ENCODE measurements around the gene MYO3B. TPM values are rescaled to one million over a fixed set of nuclear protein-coding genes. Genes with fewer than 3 reads are reported as not detected.

The MYO3B gene
- total RNA-seq, 1 experiment from 2014 or later = 0.04 TPM

GRCh38 chr2:170500104-170500503 is 322.2 kb downstream of the MYO3B start:
- Histone ChIP-seq H3K36me3 (no peaks in the 10 kb centered on the region), H3K27ac (no peak overlapping the region), H3K4me3 (no peak overlapping the region), H3K9me3 (replicated peaks) (no peaks in the 10 kb centered on the region), H3K4me1 (peaks cover 22% of the 10 kb centered on the region), H3K27me3 (no peaks in the 10 kb centered on the region)
- DNase-seq = no peak

- no peaks in the 10 kb centered on the region for H3K9me3 ChIP-seq (replicated peaks)
- peak in 1 of 2 experiments; percentile 34 for DNase-seq
- no peak overlapping the region for H3K27ac ChIP-seq
- H3K4me1 ChIP-seq = peaks cover 27% of the 10 kb centered on the region
- H3K36me3 ChIP-seq = no peaks in the 10 kb centered on the region
- no peaks in the 10 kb centered on the region for H3K27me3 ChIP-seq
- H3K4me3 ChIP-seq = no peak overlapping the region
Observed at GRCh38 chr2:170500770-170501169, 322.8 kb downstream of the MYO3B start.

GRCh38 chr2:170501421-170502043 is 323.6 kb downstream of the MYO3B start:
- Histone ChIP-seq H3K4me3 (no peak overlapping the region), H3K27ac (no peak overlapping the region), H3K36me3 (no peaks in the 10 kb centered on the region), H3K27me3 (no peaks in the 10 kb centered on the region), H3K9me3 (replicated peaks) (no peaks in the 10 kb centered on the region), H3K4me1 (peaks cover 34% of the 10 kb centered on the region)
- DNase-seq = no peak

GRCh38 chr2:170502361-170503130 is 324.6 kb downstream of the MYO3B start:
- DNase-seq = peak; percentile 26 to 58
- no peak overlapping the region for H3K4me3 ChIP-seq
- no peak overlapping the region for H3K27ac ChIP-seq
- no peaks in the 10 kb centered on the region for H3K9me3 ChIP-seq (replicated peaks)
- H3K36me3 ChIP-seq = no peaks in the 10 kb centered on the region
- H3K27me3 ChIP-seq = no peaks in the 10 kb centered on the region
- peaks cover 43% of the 10 kb centered on the region for H3K4me1 ChIP-seq

- Histone ChIP-seq H3K27ac (no peak overlapping the region), H3K9me3 (replicated peaks) (no peaks in the 10 kb centered on the region), H3K4me3 (no peak overlapping the region), H3K27me3 (no peaks in the 10 kb centered on the region), H3K36me3 (no peaks in the 10 kb centered on the region), H3K4me1 (peaks cover 52% of the 10 kb centered on the region)
- no peak for DNase-seq
Observed at GRCh38 chr2:170503563-170503962, 325.6 kb downstream of the MYO3B start.

- Histone ChIP-seq H3K4me1 (peaks cover 57% of the 10 kb centered on the region), H3K4me3 (no peak overlapping the region), H3K27ac (no peak overlapping the region), H3K36me3 (no peaks in the 10 kb centered on the region), H3K9me3 (replicated peaks) (no peaks in the 10 kb centered on the region), H3K27me3 (no peaks in the 10 kb centered on the region)
- DNase-seq = no peak
Observed at GRCh38 chr2:170503971-170504809, 326.2 kb downstream of the MYO3B start.

- no peaks in the 10 kb centered on the region for H3K27me3 ChIP-seq
- no peak overlapping the region for H3K4me3 ChIP-seq
- no peaks in the 10 kb centered on the region for H3K9me3 ChIP-seq (replicated peaks)
- H3K4me1 ChIP-seq = peaks cover 61% of the 10 kb centered on the region
- H3K36me3 ChIP-seq = no peaks in the 10 kb centered on the region
- H3K27ac ChIP-seq = no peak overlapping the region
- no peak for DNase-seq
Observed at GRCh38 chr2:170504810-170505145, 326.8 kb downstream of the MYO3B start.

GRCh38 chr2:170505631-170506275 is 327.8 kb downstream of the MYO3B start:
- no peak overlapping the region for H3K27ac ChIP-seq
- H3K4me1 ChIP-seq = peaks cover 69% of the 10 kb centered on the region
- H3K36me3 ChIP-seq = no peaks in the 10 kb centered on the region
- H3K9me3 ChIP-seq (replicated peaks) = no peaks in the 10 kb centered on the region
- no peaks in the 10 kb centered on the region for H3K27me3 ChIP-seq
- H3K4me3 ChIP-seq = no peak overlapping the region
- DNase-seq = peak; percentile 50 to 64

GRCh38 chr2:170509452-170510193 is 331.7 kb downstream of the MYO3B start:
- peaks cover 77% of the 10 kb centered on the region for H3K4me1 ChIP-seq

GRCh38 chr2:170512266-170512665 is 334.3 kb downstream of the MYO3B start:
- Histone ChIP-seq H3K4me3 (no peak overlapping the region), H3K27ac (peak overlapping the region; percentile 10; the same call in 1 of the 2 replicates), H3K36me3 (no peaks in the 10 kb centered on the region), H3K9me3 (replicated peaks) (no peaks in the 10 kb centered on the region), H3K27me3 (no peaks in the 10 kb centered on the region), H3K4me1 (peaks cover 65% of the 10 kb centered on the region)
- peak; percentile 21 to 50 for DNase-seq

More at GRCh38 chr2:170509452-170510193, 331.7 kb downstream of the MYO3B start:
- peak; percentile 87 to 93 for DNase-seq
- H3K9me3 ChIP-seq (replicated peaks) = no peaks in the 10 kb centered on the region
- no peaks in the 10 kb centered on the region for H3K27me3 ChIP-seq
- peak overlapping the region; percentile 51 for H3K27ac ChIP-seq
- no peak overlapping the region for H3K4me3 ChIP-seq
- no peaks in the 10 kb centered on the region for H3K36me3 ChIP-seq

- H3K27ac ChIP-seq = peak overlapping the region; percentile 23; the same call in 1 of the 2 replicates
- peak; percentile 27 to 66 for DNase-seq
- H3K4me3 ChIP-seq = no peak overlapping the region
- no peaks in the 10 kb centered on the region for H3K9me3 ChIP-seq (replicated peaks)
- no peaks in the 10 kb centered on the region for H3K36me3 ChIP-seq
- peaks cover 67% of the 10 kb centered on the region for H3K4me1 ChIP-seq
- H3K27me3 ChIP-seq = no peaks in the 10 kb centered on the region
Observed at GRCh38 chr2:170514140-170514539, 336.2 kb downstream of the MYO3B start.

GRCh38 chr2:170517538-170517937 is 339.6 kb downstream of the MYO3B start:
- Histone ChIP-seq H3K27me3 (no peaks in the 10 kb centered on the region), H3K4me3 (no peak overlapping the region), H3K9me3 (replicated peaks) (no peaks in the 10 kb centered on the region), H3K36me3 (no peaks in the 10 kb centered on the region), H3K4me1 (peaks cover 42% of the 10 kb centered on the region), H3K27ac (no peak overlapping the region)
- DNase-seq = no peak

GRCh38 chr2:170518911-170519310 is 341.0 kb downstream of the MYO3B start:
- H3K27ac ChIP-seq = peak overlapping the region; percentile 22; the same call in 1 of the 2 replicates

GRCh38 chr2:170521299-170521698 is 343.4 kb downstream of the MYO3B start:
- no peak overlapping the region for H3K4me3 ChIP-seq

More at GRCh38 chr2:170518911-170519310, 341.0 kb downstream of the MYO3B start:
- H3K9me3 ChIP-seq (replicated peaks) = no peaks in the 10 kb centered on the region
- DNase-seq = peak; percentile 57 to 79
- no peaks in the 10 kb centered on the region for H3K27me3 ChIP-seq
- no peaks in the 10 kb centered on the region for H3K36me3 ChIP-seq
- H3K4me3 ChIP-seq = no peak overlapping the region
- H3K4me1 ChIP-seq = peaks cover 35% of the 10 kb centered on the region

More at GRCh38 chr2:170521299-170521698, 343.4 kb downstream of the MYO3B start:
- H3K27me3 ChIP-seq = no peaks in the 10 kb centered on the region
- H3K9me3 ChIP-seq (replicated peaks) = no peaks in the 10 kb centered on the region
- no peak overlapping the region for H3K27ac ChIP-seq
- H3K4me1 ChIP-seq = peaks cover 30% of the 10 kb centered on the region
- no peaks in the 10 kb centered on the region for H3K36me3 ChIP-seq
- no peak for DNase-seq
